Activated naive CD8-positive, alpha-beta T cell treated with anti-CD3 and anti-CD28 coated beads, Interleukin-2, amount 50 U/mL, for 24 hours (primary cell): ENCODE data around the gene TNPO1.

ENCODE experiments used
- ATAC-seq: fragments of 150-1000 bp; cut with Tn5 transposase; one replicate; pipeline ENCODE4 v1.10.0; 2021
- DNase-seq: peaks from one replicate; pipeline ENCODE4 v3.0.0; 2021
- H3K27ac Mint-ChIP-seq: one replicate; pipeline ENCODE4 v1.8.0; 2021; ENCODE audit warnings: mild to moderate bottlenecking, mixed read lengths
- H3K27me3 Mint-ChIP-seq: one replicate; pipeline ENCODE4 v1.8.0; 2021; ENCODE audit warnings: mixed read lengths
- H3K36me3 Mint-ChIP-seq: one replicate; pipeline ENCODE4 v1.8.0; 2021; ENCODE audit warnings: low read depth, mixed read lengths
- H3K4me1 Mint-ChIP-seq: one replicate; pipeline ENCODE4 v1.8.0; 2021; ENCODE audit warnings: mixed read lengths
- H3K4me3 Mint-ChIP-seq: one replicate; pipeline ENCODE4 v1.8.0; 2021; ENCODE audit warnings: mild to moderate bottlenecking, moderate library complexity, mixed read lengths
- H3K9me3 Mint-ChIP-seq: one replicate; pipeline ENCODE4 v1.8.0; 2021; ENCODE audit warnings: mixed read lengths

Gene TNPO1

DNA sequence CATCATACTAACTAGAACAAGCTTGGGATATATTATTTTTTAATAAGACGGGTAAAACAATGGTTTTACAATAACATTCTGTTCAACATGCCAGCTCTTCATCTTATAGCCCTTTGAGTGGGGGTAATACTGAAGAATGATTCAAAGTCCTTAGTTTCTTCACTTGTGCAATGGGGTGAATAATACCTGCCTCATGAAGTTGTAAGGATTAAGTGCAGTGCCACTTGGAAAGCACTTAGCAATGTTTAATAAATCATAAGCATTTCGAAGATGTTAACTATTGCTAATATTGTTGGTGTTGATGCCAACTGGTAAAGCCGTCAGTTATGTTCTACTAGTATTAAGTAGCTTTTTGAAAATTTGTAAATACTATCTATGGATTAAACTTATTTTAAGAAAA, 38.0 kb downstream of the TNPO1 start:
- H3K27me3 Mint-ChIP-seq, result no peaks in the 10 kb centered on the region
- H3K27ac Mint-ChIP-seq, result no peak overlapping the region
- no peaks in the 10 kb centered on the region for H3K9me3 Mint-ChIP-seq
- peaks cover 74% of the 10 kb centered on the region for H3K4me1 Mint-ChIP-seq
- no peak for DNase-seq
- H3K4me3 Mint-ChIP-seq, result no peak overlapping the region
- H3K36me3 Mint-ChIP-seq, result peaks cover 57% of the 10 kb centered on the region
- no peak for ATAC-seq

DNA sequence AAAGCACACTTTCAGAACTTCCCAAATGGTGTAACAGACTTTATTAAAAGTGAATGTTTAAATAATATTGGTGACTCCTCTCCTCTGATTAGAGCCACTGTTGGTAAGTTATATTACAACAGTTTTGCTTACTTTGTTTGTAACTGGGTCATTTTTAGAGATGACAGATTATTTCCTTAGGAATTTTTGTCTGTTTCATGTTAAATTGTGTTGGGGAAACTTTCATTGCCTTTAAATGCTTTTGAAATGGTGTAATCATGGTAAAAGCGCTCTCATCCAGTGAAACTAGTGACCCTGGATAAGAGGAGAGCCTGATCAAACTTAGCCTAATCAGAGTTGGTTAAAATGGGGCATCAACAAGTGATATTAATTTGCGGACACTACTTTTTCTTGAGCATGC, 39.4 kb downstream of the TNPO1 start:
- Mint-ChIP-seq H3K9me3 (no peaks in the 10 kb centered on the region), H3K27me3 (no peaks in the 10 kb centered on the region), H3K4me1 (peaks cover 72% of the 10 kb centered on the region), H3K36me3 (peaks cover 55% of the 10 kb centered on the region), H3K4me3 (no peak overlapping the region), H3K27ac (peak overlapping the region; percentile 4)
- ATAC-seq, result no peak
- no peak for DNase-seq

DNA sequence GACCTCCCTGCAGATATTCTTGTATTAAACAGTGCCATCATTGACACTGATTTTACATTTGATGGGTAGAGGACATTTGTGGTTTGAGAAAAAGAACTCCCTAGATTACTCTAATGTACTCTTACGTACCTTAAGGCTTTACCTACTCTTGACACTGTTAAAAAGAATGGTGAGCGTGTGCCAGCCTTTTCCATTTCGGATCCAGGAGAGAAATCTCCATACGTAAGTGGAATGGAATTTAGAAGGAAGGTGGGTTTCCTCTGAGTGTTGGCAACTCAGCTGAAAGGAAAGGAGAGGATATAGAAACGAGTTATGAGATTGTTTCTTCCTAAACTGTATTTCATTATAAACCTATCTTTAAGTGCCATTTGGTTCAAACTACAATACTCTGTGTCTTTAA, 40.9 kb downstream of the TNPO1 start:
- no peaks in the 10 kb centered on the region for H3K27me3 Mint-ChIP-seq
- peaks cover 60% of the 10 kb centered on the region for H3K36me3 Mint-ChIP-seq
- H3K4me3 Mint-ChIP-seq, result no peak overlapping the region
- DNase-seq (no peak), ATAC-seq (no peak)
- no peak overlapping the region for H3K27ac Mint-ChIP-seq
- peaks cover 59% of the 10 kb centered on the region for H3K4me1 Mint-ChIP-seq
- H3K9me3 Mint-ChIP-seq, result no peaks in the 10 kb centered on the region

DNA sequence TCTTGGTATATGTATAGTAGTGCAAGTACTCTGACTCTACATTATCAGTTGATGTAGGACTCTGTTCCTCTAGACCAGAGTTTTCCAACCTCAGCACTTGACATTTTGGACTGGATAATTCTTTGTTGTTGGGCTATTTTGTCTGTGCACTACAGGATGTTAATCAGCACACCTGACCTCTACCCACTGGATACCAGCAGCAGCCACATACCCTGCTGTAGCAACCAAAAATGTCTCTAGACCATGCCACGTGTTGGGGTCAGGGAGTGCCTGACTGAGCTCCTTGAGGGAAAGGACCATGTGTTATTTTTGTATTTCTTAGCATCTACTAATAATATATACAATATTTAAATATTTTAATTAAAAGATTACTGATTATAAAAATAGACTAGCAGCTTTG, 42.7 kb downstream of the TNPO1 start:
- H3K36me3 Mint-ChIP-seq, result peaks cover 60% of the 10 kb centered on the region
- H3K4me1 Mint-ChIP-seq, result peaks cover 45% of the 10 kb centered on the region
- H3K9me3 Mint-ChIP-seq, result no peaks in the 10 kb centered on the region
- no peak overlapping the region for H3K4me3 Mint-ChIP-seq
- ATAC-seq (peak; percentile 69), DNase-seq (no peak)
- no peak overlapping the region for H3K27ac Mint-ChIP-seq
- no peaks in the 10 kb centered on the region for H3K27me3 Mint-ChIP-seq

DNA sequence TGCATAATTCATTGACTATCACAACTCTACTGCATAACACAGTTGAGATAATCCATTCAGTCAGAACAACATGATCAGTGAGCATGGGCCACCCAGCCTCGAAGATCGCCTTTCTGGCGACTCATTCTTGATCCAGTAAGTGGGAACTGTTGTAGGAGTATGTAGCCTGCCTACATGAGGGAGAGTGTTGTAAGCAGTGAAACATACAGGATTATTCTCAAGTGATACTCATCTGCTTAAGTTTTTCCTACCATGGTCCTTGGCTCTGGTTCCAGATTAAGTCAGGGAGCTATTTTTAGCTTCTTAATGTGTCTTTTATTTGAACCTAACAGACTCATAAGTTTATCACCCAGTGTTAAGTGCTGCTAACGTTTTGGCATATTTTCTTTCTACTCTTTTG, 44.0 kb downstream of the TNPO1 start:
- Mint-ChIP-seq H3K9me3 (no peaks in the 10 kb centered on the region), H3K27ac (peak overlapping the region; percentile 47), H3K27me3 (no peaks in the 10 kb centered on the region), H3K4me1 (peaks cover 39% of the 10 kb centered on the region), H3K36me3 (peaks cover 62% of the 10 kb centered on the region), H3K4me3 (no peak overlapping the region)
- no peak for ATAC-seq
- DNase-seq, result no peak

DNA sequence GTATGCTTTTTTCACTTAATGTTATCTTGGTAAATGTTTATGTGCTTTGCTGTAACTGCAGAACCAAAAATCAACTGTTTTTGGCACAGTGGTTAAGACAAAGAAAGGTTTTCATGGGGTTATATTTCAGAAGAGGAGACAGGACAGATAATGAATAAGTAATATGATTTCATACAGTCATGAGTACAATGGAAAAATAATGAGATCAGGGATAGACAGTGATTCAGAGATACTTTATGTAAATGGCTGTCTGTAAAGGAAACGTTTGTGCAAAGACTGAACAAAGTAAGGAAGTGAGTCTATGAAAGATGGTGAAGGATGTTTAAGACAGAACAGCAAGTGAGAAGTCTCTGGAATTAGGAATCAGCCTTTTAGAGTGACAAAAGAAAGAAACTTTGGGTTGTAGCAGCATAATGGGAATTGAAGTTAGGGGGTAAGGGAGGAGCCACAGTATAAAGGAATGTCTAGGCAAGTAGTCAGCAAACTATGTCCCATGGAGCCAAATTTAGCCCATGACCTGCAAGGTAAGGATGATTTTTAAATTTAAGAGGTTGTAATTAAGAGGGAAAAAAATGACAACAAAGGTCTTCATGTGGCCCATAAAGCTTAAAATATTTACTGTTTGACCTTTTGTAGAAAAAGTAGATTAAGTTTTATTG, 55.0 kb downstream of the TNPO1 start:
- Mint-ChIP-seq H3K27ac (peak overlapping the region; percentile 71), H3K27me3 (no peaks in the 10 kb centered on the region), H3K9me3 (no peaks in the 10 kb centered on the region), H3K4me3 (no peak overlapping the region), H3K4me1 (peaks cover 22% of the 10 kb centered on the region), H3K36me3 (peaks cover 55% of the 10 kb centered on the region)
- ATAC-seq (peak; percentile 93), DNase-seq (no peak)

DNA sequence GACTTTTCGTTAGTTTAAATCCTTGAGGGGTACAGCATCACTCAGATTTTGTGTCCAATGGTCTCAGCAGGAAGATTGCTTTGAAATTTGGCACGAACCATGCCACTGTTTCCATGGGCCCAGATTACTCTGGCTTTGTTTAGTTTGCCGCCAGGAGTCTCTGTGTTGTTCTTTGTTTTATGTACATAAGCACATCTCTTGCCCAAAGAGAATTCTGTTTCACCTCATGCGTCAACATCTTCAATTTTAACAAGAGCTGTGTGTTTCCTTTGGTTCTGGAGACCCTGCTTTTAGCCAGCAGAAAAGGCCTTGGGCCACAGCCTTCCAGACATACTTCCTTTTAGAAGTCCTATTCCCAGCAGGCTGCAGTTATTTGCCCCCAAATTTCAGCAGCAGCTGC, 62.4 kb downstream of the TNPO1 start:
- Mint-ChIP-seq H3K36me3 (peaks cover 69% of the 10 kb centered on the region), H3K9me3 (no peaks in the 10 kb centered on the region), H3K27ac (no peak overlapping the region), H3K4me3 (no peak overlapping the region), H3K27me3 (no peaks in the 10 kb centered on the region), H3K4me1 (no peaks in the 10 kb centered on the region)
- ATAC-seq (no peak), DNase-seq (no peak)

DNA sequence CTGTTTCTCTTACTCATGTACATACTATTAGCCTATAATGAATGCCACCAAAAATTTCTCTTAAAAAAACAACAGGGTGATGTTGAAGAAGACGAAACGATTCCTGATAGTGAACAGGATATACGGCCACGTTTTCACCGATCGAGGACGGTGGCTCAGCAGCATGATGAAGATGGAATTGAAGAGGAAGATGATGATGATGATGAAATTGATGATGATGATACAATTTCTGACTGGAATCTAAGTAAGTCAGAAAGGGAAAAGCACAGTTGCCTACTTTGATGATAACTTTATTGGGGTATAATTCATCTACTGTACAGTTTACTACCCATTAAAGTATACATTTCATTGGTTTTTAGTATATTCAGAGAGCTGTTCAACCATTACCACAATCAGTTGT, 66.5 kb downstream of the TNPO1 start:
- no peak for DNase-seq
- Mint-ChIP-seq H3K27me3 (no peaks in the 10 kb centered on the region), H3K27ac (no peak overlapping the region), H3K36me3 (peaks cover 69% of the 10 kb centered on the region), H3K9me3 (no peaks in the 10 kb centered on the region), H3K4me1 (no peaks in the 10 kb centered on the region), H3K4me3 (no peak overlapping the region)
- ATAC-seq, result no peak

DNA sequence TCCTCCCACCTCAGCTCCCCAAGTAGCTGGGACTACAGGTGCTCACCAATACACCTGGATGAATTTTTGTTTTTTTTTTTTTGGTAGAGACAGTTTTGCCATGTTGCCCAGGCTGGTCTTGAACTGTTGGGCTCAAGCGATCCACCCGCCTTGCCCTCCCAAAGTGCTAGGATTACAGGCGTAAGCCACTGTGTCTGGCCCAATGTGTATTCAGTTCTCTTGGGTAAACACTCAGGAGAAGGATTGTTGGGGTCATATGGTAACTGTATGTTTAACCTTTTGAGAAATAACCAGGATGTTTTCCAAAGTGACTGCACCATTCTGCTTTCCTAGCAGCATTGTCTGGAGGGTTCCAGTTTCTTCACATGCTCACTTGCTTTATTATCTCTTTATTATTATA, 67.4 kb downstream of the TNPO1 start:
- no peak overlapping the region for H3K4me3 Mint-ChIP-seq
- no peaks in the 10 kb centered on the region for H3K9me3 Mint-ChIP-seq
- no peaks in the 10 kb centered on the region for H3K4me1 Mint-ChIP-seq
- no peak for DNase-seq
- no peak overlapping the region for H3K27ac Mint-ChIP-seq
- H3K36me3 Mint-ChIP-seq, result peaks cover 71% of the 10 kb centered on the region
- H3K27me3 Mint-ChIP-seq, result no peaks in the 10 kb centered on the region
- no peak for ATAC-seq

DNA sequence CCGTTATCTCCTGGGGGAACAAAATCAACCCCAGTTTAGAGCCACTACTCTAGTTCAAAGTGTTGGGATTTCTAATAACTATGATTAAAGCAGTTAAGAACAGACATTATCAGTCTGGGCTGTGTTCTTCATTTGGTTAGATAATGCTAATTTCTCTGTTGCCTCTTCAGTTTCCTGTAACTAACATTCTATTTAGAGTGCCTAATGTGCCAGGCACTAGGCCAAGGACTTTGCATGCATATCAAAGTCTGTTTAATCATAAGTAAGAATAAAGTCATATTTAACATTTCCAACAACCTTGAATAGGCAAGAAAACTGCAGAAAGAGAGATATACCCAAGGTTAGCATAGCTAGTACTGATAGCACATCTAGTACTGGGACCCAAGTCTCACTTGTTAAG, 68.4 kb downstream of the TNPO1 start:
- H3K27ac Mint-ChIP-seq, result no peak overlapping the region
- peaks cover 72% of the 10 kb centered on the region for H3K36me3 Mint-ChIP-seq
- no peaks in the 10 kb centered on the region for H3K4me1 Mint-ChIP-seq
- no peak overlapping the region for H3K4me3 Mint-ChIP-seq
- H3K9me3 Mint-ChIP-seq, result no peaks in the 10 kb centered on the region
- no peak for DNase-seq
- H3K27me3 Mint-ChIP-seq, result no peaks in the 10 kb centered on the region
- no peak for ATAC-seq

DNA sequence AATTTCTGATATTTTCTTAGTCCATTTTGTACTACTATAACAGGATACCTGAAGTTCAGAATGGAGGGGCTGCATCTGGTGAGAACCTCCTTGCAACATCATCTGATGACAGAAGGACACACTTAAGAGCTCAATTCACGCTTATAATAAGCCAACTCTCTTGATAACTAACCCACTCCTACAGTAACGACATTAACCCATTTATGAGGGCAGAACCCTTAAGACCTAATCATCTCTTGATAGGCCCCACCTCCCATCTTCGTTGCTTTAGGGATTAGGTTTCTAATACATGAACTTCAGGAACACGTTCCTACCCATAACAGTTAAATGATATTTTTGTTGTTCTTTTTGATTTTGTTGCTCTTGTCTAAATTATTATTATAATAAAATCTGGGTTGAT, 69.4 kb downstream of the TNPO1 start:
- no peak overlapping the region for H3K27ac Mint-ChIP-seq
- DNase-seq (no peak), ATAC-seq (no peak)
- no peaks in the 10 kb centered on the region for H3K4me1 Mint-ChIP-seq
- no peaks in the 10 kb centered on the region for H3K9me3 Mint-ChIP-seq
- H3K4me3 Mint-ChIP-seq, result no peak overlapping the region
- H3K36me3 Mint-ChIP-seq, result peaks cover 77% of the 10 kb centered on the region
- H3K27me3 Mint-ChIP-seq, result no peaks in the 10 kb centered on the region

DNA sequence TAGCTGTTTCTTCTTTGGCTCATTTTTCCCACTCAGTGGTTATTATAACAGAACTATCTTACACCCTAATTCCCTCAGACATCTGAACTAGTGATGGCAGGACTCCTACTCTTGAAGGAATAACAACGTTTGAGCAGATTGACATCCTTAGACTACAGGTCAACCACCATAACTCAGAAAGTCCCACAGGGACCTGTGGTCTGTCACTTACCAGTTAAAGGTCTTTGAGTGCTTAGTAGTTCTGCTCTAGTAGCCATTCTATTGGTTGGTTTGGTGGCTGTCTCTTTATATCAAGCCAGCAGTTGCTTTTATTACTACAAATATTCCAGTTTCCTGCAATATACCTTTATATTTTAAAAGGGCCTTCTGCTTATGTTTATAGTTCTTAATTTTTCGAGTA, 72.1 kb downstream of the TNPO1 start:
- peaks cover 74% of the 10 kb centered on the region for H3K36me3 Mint-ChIP-seq
- no peaks in the 10 kb centered on the region for H3K4me1 Mint-ChIP-seq
- no peaks in the 10 kb centered on the region for H3K27me3 Mint-ChIP-seq
- DNase-seq (no peak), ATAC-seq (no peak)
- no peak overlapping the region for H3K4me3 Mint-ChIP-seq
- no peak overlapping the region for H3K27ac Mint-ChIP-seq
- no peaks in the 10 kb centered on the region for H3K9me3 Mint-ChIP-seq

DNA sequence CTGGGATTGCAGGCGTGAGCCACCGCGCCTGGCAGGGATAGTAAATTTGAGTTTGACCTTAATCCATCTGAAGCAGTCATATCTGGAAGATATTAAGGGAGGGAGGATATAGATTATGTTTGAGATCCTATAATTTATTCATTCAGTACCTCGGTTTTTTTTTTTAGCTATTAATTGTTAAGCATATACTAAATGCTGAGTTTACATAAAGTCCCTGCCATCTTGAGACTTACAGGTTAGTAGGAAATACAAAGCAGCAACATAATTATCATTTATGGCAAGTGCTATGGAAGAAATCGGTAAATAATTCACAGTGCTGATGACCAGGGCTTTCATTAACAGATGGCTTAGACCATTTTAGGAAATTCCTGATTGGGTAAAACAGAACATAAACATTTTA, 72.9 kb downstream of the TNPO1 start:
- no peaks in the 10 kb centered on the region for H3K4me1 Mint-ChIP-seq
- DNase-seq (no peak), ATAC-seq (no peak)
- no peaks in the 10 kb centered on the region for H3K27me3 Mint-ChIP-seq
- H3K4me3 Mint-ChIP-seq, result no peak overlapping the region
- H3K9me3 Mint-ChIP-seq, result no peaks in the 10 kb centered on the region
- peaks cover 73% of the 10 kb centered on the region for H3K36me3 Mint-ChIP-seq
- H3K27ac Mint-ChIP-seq, result no peak overlapping the region

DNA sequence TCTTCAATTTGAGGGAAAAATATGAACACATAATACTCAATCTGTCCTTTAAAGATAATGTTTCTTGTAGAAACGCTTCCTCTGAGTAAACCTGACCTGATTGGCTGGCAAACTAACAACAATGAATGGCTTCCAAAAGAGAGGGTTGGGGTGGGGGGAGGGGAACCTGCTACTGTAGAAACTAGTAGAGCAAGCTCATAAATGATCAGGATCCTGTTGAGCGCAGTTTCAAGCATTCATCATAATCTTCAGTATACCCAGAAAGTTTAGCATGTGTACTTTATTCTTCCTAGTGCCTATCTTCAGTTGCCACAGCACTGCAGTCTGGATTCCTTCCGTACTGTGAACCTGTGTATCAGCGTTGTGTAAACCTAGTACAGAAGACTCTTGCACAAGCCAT, 76.4 kb downstream of the TNPO1 start:
- H3K4me1 Mint-ChIP-seq, result peaks cover 12% of the 10 kb centered on the region
- no peaks in the 10 kb centered on the region for H3K27me3 Mint-ChIP-seq
- no peak for DNase-seq
- peaks cover 69% of the 10 kb centered on the region for H3K36me3 Mint-ChIP-seq
- no peaks in the 10 kb centered on the region for H3K9me3 Mint-ChIP-seq
- no peak overlapping the region for H3K27ac Mint-ChIP-seq
- no peak for ATAC-seq
- no peak overlapping the region for H3K4me3 Mint-ChIP-seq

DNA sequence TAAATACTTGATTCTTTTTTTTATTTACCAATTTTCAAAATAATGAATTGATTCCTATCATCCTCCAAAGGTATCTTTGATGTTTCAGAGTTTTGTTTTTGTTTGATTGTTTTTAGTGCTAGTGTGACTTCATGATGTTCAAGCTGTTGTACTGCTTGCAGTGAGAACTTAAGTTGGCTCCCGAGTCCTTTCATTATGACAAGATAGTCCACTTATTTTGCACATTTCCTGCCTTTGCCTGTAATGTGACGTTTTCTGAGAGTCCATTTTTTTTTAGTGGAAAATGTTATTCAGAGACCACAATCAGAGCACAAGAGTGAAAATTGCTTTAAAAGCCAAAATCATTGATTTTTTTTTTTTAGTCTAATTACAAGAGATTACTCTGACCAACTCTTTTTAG, 79.3 kb downstream of the TNPO1 start:
- peak overlapping the region; percentile 76 for H3K27ac Mint-ChIP-seq
- no peak for DNase-seq

DNA sequence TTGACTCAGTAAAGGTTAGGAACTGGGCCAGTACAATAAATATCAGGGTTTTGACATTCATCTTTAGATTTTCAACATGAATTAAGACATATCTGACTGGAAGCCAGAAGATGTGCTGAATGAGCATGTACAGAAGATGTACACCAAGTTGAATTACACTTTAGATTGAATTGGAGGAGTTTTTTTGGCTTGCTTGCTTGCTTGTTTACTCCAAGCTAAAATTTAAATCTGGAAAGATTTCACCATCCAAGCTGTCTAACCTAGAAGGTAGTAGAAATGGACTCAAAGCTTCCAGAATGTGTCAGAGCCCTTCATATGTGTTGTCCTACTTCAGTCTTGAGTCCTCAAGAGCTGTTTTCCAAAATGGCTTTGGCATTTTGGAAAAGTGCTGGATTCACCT, 90.3 kb downstream of the TNPO1 start:
- Mint-ChIP-seq H3K27me3 (no peaks in the 10 kb centered on the region), H3K27ac (peak overlapping the region; percentile 28), H3K4me3 (no peak overlapping the region), H3K36me3 (peaks cover 65% of the 10 kb centered on the region), H3K4me1 (peaks cover 1% of the 10 kb centered on the region), H3K9me3 (peaks cover 4% of the 10 kb centered on the region)
- no peak for DNase-seq
- ATAC-seq, result no peak

More for the DNA sequence above, 79.3 kb downstream of the TNPO1 start:
- Mint-ChIP-seq H3K27me3 (no peaks in the 10 kb centered on the region), H3K36me3 (peaks cover 59% of the 10 kb centered on the region), H3K4me1 (peaks cover 12% of the 10 kb centered on the region), H3K4me3 (no peak overlapping the region), H3K9me3 (no peaks in the 10 kb centered on the region)
- peak; percentile 72 for ATAC-seq
